ENCODE results near the gene POLR3K.

POLR3K gene

DNA sequence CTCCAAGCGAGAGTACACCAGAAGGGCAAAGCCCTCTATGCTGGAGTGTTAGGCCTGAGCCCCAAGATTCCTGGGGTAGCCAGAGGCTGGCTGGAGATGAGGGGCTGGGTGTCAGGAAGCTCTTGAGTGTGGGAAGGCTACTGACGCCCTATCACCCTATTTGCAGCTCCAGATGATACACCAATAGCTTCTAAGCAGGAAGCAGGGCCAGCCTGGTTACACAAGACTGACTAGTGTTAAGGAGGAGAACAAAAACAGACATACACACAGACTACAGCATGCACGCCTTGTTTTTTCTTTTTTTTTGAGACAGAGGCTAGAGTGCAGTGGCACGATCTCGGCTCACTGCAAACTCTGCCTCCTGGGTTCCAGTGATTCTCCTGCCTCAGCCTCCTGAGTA, 15.9 kb downstream of the POLR3K start:
- Histone ChIP-seq H3K36me3 (ENCODE audit: low read length) (0 out of 2 replicates have a peak, but pooled peaks cover 4% of the 10 kb centered on the region), H2AFZ (ENCODE audit: low read depth, low read length, severe bottlenecking) (no peak overlapping the region), H3K9ac (ENCODE audit: low read length) (no peak overlapping the region), H3K4me2 (ENCODE audit: low read depth, low read length, poor library complexity, severe bottlenecking) (no peak overlapping the region), H3K4me3 (ENCODE audit: insufficient read depth, low read length, poor library complexity, severe bottlenecking) (no peak overlapping the region), H4K20me1 (ENCODE audit: low read depth, low read length) (no peaks in the 10 kb centered on the region; the same call in 1 of the 2 replicates), H3F3A (ENCODE audit: insufficient read depth) (peaks cover 5% of the 10 kb centered on the region; the same call in 1 of the 2 replicates), H3K27ac (ENCODE audit: low read depth, low read length) (no peak overlapping the region), H3K9me2 (replicated peaks; ENCODE audit: insufficient read depth, low read length) (no peaks in the 10 kb centered on the region), H3K9me3 (ENCODE audit: insufficient read depth, low read length) (no peaks in the 10 kb centered on the region), H3K27me3 (ENCODE audit: low read length) (no peaks in the 10 kb centered on the region), H3K79me2 (ENCODE audit: insufficient read depth, low read length) (no peaks in the 10 kb centered on the region)
- no peak for TF ChIP-seq CTCF (IDR thresholded peaks at IDR 0.05; ENCODE audit: insufficient read depth, low read length, poor library complexity, severe bottlenecking)

DNA sequence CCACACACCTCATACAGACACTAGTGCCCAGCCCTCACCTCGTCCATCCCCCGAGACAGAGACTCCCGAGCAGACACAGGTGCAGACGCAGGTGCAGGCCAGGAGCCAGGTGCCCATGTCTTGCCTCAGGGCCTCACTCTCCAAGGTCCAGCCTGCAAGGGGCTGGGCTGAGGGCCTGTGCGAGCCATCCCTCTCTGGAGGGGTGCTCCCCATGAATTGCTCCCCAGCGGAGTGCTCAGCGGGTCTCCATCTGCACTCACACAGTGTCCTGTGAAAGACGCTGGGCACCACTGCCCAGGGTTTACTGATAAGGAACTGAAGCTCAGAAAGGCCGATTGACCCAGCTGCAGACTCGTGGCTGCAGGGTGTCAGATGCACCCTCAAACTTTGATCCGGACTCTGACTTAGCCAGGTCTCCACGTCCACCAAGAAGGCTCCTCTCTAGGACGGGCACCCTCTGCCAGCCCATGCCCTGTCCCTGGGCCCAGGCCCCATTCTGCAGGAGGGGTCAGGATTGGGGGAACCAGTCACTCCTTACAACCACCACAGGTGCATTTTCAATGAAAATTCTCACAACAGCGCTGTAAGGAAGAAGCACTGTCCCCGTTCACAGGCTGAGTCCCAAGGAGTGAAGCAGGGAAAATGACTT, 16.9 kb downstream of the POLR3K start:
- Histone ChIP-seq H3F3A (ENCODE audit: insufficient read depth) (peaks cover 5% of the 10 kb centered on the region; the same call in 1 of the 2 replicates), H3K27ac (ENCODE audit: low read depth, low read length) (no peak overlapping the region), H3K9ac (ENCODE audit: low read length) (no peak overlapping the region)

GRCh38 chr16:35678-36305, 17.6 kb downstream of the POLR3K start:
- no peak overlapping the region for H3K4me2 ChIP-seq (ENCODE audit: low read depth, low read length, poor library complexity, severe bottlenecking)
- no peak overlapping the region for H3K27ac ChIP-seq (ENCODE audit: low read depth, low read length)
- TF ChIP-seq CTCF (IDR thresholded peaks at IDR 0.05; ENCODE audit: insufficient read depth, low read length, poor library complexity, severe bottlenecking) (no peak), EZH2phosphoT487 (conservative IDR thresholded peaks at IDR 0.05; ENCODE audit: low read length) (no peak)

More for the DNA sequence above, 16.9 kb downstream of the POLR3K start:
- Histone ChIP-seq H3K4me3 (ENCODE audit: insufficient read depth, low read length, poor library complexity, severe bottlenecking) (no peak overlapping the region), H2AFZ (ENCODE audit: low read depth, low read length, severe bottlenecking) (no peak overlapping the region), H3K4me2 (ENCODE audit: low read depth, low read length, poor library complexity, severe bottlenecking) (no peak overlapping the region), H3K9me3 (ENCODE audit: insufficient read depth, low read length) (no peaks in the 10 kb centered on the region), H3K79me2 (ENCODE audit: insufficient read depth, low read length) (no peaks in the 10 kb centered on the region), H3K9me2 (replicated peaks; ENCODE audit: insufficient read depth, low read length) (no peaks in the 10 kb centered on the region), H4K20me1 (ENCODE audit: low read depth, low read length) (no peaks in the 10 kb centered on the region; the same call in 1 of the 2 replicates), H3K27me3 (ENCODE audit: low read length) (no peaks in the 10 kb centered on the region), H3K36me3 (ENCODE audit: low read length) (no peaks in the 10 kb centered on the region)
- TF ChIP-seq EZH2phosphoT487 (conservative IDR thresholded peaks at IDR 0.05; ENCODE audit: low read length) (no peak), CTCF (IDR thresholded peaks at IDR 0.05; ENCODE audit: insufficient read depth, low read length, poor library complexity, severe bottlenecking) (no peak)

More at GRCh38 chr16:35678-36305, 17.6 kb downstream of the POLR3K start:
- Histone ChIP-seq H3K9ac (ENCODE audit: low read length) (no peak overlapping the region), H3K27me3 (ENCODE audit: low read length) (no peaks in the 10 kb centered on the region), H3K4me3 (ENCODE audit: insufficient read depth, low read length, poor library complexity, severe bottlenecking) (no peak overlapping the region), H4K20me1 (ENCODE audit: low read depth, low read length) (no peaks in the 10 kb centered on the region; the same call in 1 of the 2 replicates), H3K9me3 (ENCODE audit: insufficient read depth, low read length) (no peaks in the 10 kb centered on the region), H3K9me2 (replicated peaks; ENCODE audit: insufficient read depth, low read length) (no peaks in the 10 kb centered on the region), H3F3A (ENCODE audit: insufficient read depth) (no peaks in the 10 kb centered on the region), H2AFZ (ENCODE audit: low read depth, low read length, severe bottlenecking) (no peak overlapping the region), H3K79me2 (ENCODE audit: insufficient read depth, low read length) (no peaks in the 10 kb centered on the region), H3K36me3 (ENCODE audit: low read length) (no peaks in the 10 kb centered on the region)

All from SU-DHL-6 (cell line).